GM18873 (cell line): ENCODE results near the gene SAP30L.

ENCODE experiments used
- ATAC-seq: cut with Tn5 transposase; IDR thresholded peaks from one replicate; pipeline ENCODE4 v1.9.1; 2021; ENCODE audit warnings: mild to moderate bottlenecking, moderate library complexity, moderate number of reproducible peaks; ENCODE audit not compliant: unreplicated experiment, low FRiP score

SAP30L gene

GRCh38 chr5:154503698-154504039, 57.9 kb downstream of the SAP30L start:
- ATAC-seq = no peak

GRCh38 chr5:154505567-154505966, 59.8 kb downstream of the SAP30L start:
- ATAC-seq = no peak

- ATAC-seq = no peak
These were observed 60.4 kb downstream of the SAP30L start for GRCh38 chr5:154506049-154506715.

- no peak for ATAC-seq
These were observed 60.9 kb downstream of the SAP30L start for GRCh38 chr5:154506716-154507080.

- ATAC-seq = no peak
These were observed 62.3 kb downstream of the SAP30L start for GRCh38 chr5:154508114-154508513.

- ATAC-seq = no peak
These were observed 64.2 kb downstream of the SAP30L start for GRCh38 chr5:154509784-154510555.
